ENCODE data around the gene PDCD4. TPM values are rescaled to one million over a fixed set of nuclear protein-coding genes. Genes with fewer than 3 reads are reported as not detected.

Gene PDCD4
- polyA plus RNA-seq (2013) = 195 TPM

DNA sequence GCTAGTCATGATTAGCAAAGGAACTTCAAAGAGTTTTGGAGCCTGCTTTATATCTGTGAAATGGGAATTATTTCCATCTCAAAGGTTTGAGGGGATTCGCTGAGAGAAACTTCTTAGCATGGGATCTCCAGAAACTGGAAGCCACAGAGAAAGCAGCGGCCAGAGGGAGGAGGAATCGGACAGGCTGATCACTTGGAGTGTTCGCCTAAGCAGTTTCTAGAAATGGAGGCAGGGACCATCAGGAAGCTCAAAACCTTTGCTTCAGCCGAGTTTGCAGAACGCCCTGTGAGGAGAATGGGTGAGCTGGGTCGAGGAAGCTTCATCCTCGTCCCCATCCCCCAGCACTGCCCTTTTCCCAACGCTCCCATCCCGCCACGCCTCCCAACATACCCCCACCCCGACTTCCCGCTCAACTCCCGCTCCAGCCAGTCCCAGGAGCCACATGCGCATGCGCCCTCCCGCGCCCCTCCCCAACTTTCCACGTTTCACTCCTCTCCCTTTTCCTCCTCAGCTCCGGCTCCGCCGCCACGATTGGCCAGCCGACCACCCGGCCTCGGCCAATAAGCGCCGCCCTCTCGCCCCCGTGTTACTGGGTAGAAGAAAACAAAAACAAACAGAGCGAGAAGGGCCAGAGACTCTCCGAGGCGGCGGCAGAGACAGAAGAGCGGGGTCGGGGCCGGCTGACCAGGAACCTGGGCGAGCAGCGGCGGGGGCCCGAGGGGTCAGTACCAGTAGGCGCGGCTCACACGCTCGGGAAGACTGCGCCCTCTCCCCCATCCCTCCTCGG is at the start of gene PDCD4:
PDCD4 (plus strand) TSS at position 631 of the 787 bp plus-strand sequence. CDS start 4,100 bp downstream, outside the sequence.
- POLR2A ChIA-PET = interaction anchor here (0.6 to 1.6 kb wide), 12 partner anchors 9 to 715 kb away, joined by 3 to 7 read pairs (median 4); partner anchors contain the start of gene BBIP1
- Histone ChIP-seq H3K9me3 (ENCODE audit: control extremely low read depth in 1 of 5, control insufficient read depth in 4 of 5, insufficient read depth in 2 of 5, low read depth in 1 of 5, low read length in 4 of 5) (no peaks in the 10 kb centered on the region), H3K27me3 (replicated peaks in 2 of 5; ENCODE audit: control insufficient read depth in 4 of 5, insufficient read depth in 5 of 5, low read length in 4 of 5) (no peaks in the 10 kb centered on the region), H3K4me1 (ENCODE audit: control extremely low read depth in 1 of 4, control insufficient read depth in 4 of 4, insufficient read depth in 4 of 4, low read length in 3 of 4) (peaks cover 42 to 64% (median 56%) of the 10 kb centered on the region in 4 experiments), H3K4me3 (ENCODE audit: control insufficient read depth in 1 of 7, extremely low read depth in 1 of 7, insufficient read depth in 4 of 7, low read depth in 2 of 7, low read length in 6 of 7) (peak within 1 kb of the TSS; percentile 45 to 93 (median 79)), H3K27ac (ENCODE audit: insufficient read depth in 1 of 2, low read depth in 1 of 2, low read length in 2 of 2, poor library complexity in 1 of 2, severe bottlenecking in 2 of 2) (peak within 1 kb of the TSS; percentile 86 to 90), H3K36me3 (ENCODE audit: control insufficient read depth in 4 of 4, insufficient read depth in 4 of 4, low read length in 3 of 4) (peaks cover 0 to 4% (median under 1%) of the 10 kb centered on the region in 4 experiments)
- peak; percentile 94 to 96 (median 95) for DNase-seq
- CTCF ChIA-PET = interaction anchor here (0.7 to 1.2 kb wide), 4 partner anchors 11 to 25 kb away, joined by 3 to 10 read pairs (median 4); no protein-coding TSS in a partner anchor
- WGBS (ENCODE audit: insufficient coverage) = under 1% methylated on average over 28 of the region's 47 CpGs

DNA sequence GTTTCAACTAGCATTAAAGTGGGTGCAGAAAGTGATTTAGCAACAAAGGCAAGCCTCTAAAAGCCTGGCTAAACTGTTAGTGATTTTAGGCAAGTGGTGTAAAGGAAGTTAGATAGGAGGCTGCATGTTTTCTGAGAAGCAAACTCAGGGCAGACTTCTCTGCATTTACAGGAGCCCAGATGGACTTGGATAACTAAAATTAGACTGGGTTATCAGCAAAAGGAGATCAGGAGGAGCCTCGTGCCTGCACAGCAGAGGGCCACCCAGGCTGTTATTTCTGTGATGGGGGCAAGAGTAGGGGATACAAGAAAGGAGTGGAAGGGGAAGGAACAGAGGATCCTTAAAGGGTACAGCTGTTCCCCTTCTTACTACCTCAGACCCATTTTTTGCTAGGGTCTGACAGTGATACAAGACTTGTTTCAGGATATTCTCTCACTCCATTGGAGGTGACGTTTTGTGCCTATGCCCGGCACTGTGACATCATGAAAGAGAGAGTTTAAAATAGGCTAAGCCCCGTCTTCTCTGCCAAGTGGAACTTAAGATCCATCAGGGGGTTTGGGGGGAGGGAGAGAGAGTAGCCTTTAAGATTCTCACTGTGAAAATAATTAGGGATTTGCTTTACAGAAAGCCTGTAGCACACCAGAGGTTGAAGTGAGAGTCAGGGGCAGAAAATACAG is 49.6 kb upstream of the PDCD4 start:
- WGBS (ENCODE audit: insufficient coverage) = 75% methylated on average over 4 of the region's 4 CpGs
- DNase-seq = no peak
- H3K9me3 ChIP-seq (ENCODE audit: control extremely low read depth in 1 of 5, control insufficient read depth in 4 of 5, insufficient read depth in 2 of 5, low read depth in 1 of 5, low read length in 4 of 5) = no peaks in the 10 kb centered on the region
- CTCF ChIA-PET = interaction anchor here (0.9 to 1.4 kb wide), 4 partner anchors 8 to 35 kb away, joined by 3 to 4 read pairs (median 3); no protein-coding TSS in a partner anchor
- no peak overlapping the region for H3K27ac ChIP-seq (ENCODE audit: insufficient read depth in 1 of 2, low read depth in 1 of 2, low read length in 2 of 2, poor library complexity in 1 of 2, severe bottlenecking in 2 of 2)
- peaks cover 0 to 8% (median 2%) of the 10 kb centered on the region in 4 experiments for H3K4me1 ChIP-seq (ENCODE audit: control extremely low read depth in 1 of 4, control insufficient read depth in 4 of 4, insufficient read depth in 4 of 4, low read length in 3 of 4)
- POLR2A ChIA-PET = interaction anchor here (1.1 kb wide), 1 partner anchor 13 kb away, joined by 3 read pairs; no protein-coding TSS in a partner anchor
- no peaks in the 10 kb centered on the region for H3K27me3 ChIP-seq (replicated peaks in 2 of 5; ENCODE audit: control insufficient read depth in 4 of 5, insufficient read depth in 5 of 5, low read length in 4 of 5)
- H3K4me3 ChIP-seq (ENCODE audit: control insufficient read depth in 1 of 7, extremely low read depth in 1 of 7, insufficient read depth in 4 of 7, low read depth in 2 of 7, low read length in 6 of 7) = no peak overlapping the region
- no peaks in the 10 kb centered on the region for H3K36me3 ChIP-seq (ENCODE audit: control insufficient read depth in 4 of 4, insufficient read depth in 4 of 4, low read length in 3 of 4)

DNA sequence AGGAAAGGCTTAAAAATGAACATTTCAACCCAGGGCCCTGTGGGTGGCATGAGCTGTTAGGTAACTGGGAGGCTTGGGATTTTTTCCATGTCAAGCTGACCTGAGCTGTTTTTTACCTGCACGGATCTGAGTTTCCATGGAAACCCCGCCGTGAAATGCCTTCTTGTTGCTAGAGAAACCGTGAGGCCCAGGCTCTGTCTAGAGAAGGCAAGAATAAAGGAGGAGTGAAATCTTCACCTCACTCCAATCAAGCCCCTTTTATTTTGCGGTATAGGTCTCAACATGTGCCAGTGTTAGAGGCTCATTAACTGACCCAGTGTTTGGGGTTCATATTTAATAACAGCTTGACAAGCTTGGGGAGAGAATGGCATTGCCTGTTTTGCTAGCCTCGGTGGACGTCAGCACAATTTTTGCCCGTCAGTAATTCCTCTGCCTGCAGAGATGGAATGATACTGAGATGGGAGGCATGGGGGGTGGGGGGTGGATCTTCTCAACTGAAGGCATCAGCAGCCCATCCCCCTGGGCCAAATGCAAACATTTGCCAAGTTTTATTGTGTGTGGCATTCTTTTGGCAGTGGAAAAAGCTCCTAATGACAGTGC is 48.9 kb upstream of the PDCD4 start:
- CTCF ChIA-PET = interaction anchor here (0.6 to 1.4 kb wide), 5 partner anchors 10 to 450 kb away, joined by 3 to 4 read pairs (median 3); no protein-coding TSS in a partner anchor
- Histone ChIP-seq H3K9me3 (ENCODE audit: control extremely low read depth in 1 of 5, control insufficient read depth in 4 of 5, insufficient read depth in 2 of 5, low read depth in 1 of 5, low read length in 4 of 5) (no peaks in the 10 kb centered on the region), H3K36me3 (ENCODE audit: control insufficient read depth in 4 of 4, insufficient read depth in 4 of 4, low read length in 3 of 4) (no peaks in the 10 kb centered on the region), H3K27me3 (replicated peaks in 2 of 5; ENCODE audit: control insufficient read depth in 4 of 5, insufficient read depth in 5 of 5, low read length in 4 of 5) (no peaks in the 10 kb centered on the region), H3K4me1 (ENCODE audit: control extremely low read depth in 1 of 4, control insufficient read depth in 4 of 4, insufficient read depth in 4 of 4, low read length in 3 of 4) (peaks cover 0 to 8% (median 2%) of the 10 kb centered on the region in 4 experiments), H3K27ac (ENCODE audit: insufficient read depth in 1 of 2, low read depth in 1 of 2, low read length in 2 of 2, poor library complexity in 1 of 2, severe bottlenecking in 2 of 2) (no peak overlapping the region), H3K4me3 (ENCODE audit: control insufficient read depth in 1 of 7, extremely low read depth in 1 of 7, insufficient read depth in 4 of 7, low read depth in 2 of 7, low read length in 6 of 7) (no peak overlapping the region)
- DNase-seq = no peak
- POLR2A ChIA-PET = no interaction called here
- 99% methylated on average over 7 of the region's 8 CpGs for WGBS (ENCODE audit: insufficient coverage)

DNA sequence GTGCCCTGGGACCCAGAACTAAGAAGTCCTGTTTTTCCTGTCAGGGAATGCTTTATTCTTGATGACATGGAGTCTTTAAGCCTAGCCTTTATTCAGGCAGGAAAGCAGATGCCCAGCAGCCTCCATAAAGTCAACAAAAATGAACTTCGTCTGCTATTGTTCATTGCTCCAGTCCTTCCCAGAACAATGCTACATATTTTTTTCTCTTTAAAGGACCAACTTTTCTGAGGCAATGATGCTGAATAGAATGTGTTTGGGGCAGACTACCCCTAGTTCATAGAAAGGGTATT is 47.6 kb upstream of the PDCD4 start:
- WGBS (ENCODE audit: insufficient coverage) = no CpG with 5 or more reads among the region's 1 CpG
- H3K36me3 ChIP-seq (ENCODE audit: control insufficient read depth in 4 of 4, insufficient read depth in 4 of 4, low read length in 3 of 4) = no peaks in the 10 kb centered on the region
- no peak for DNase-seq
- H3K4me3 ChIP-seq (ENCODE audit: control insufficient read depth in 1 of 7, extremely low read depth in 1 of 7, insufficient read depth in 4 of 7, low read depth in 2 of 7, low read length in 6 of 7) = no peak overlapping the region
- H3K9me3 ChIP-seq (ENCODE audit: control extremely low read depth in 1 of 5, control insufficient read depth in 4 of 5, insufficient read depth in 2 of 5, low read depth in 1 of 5, low read length in 4 of 5) = no peaks in the 10 kb centered on the region
- H3K4me1 ChIP-seq (ENCODE audit: control extremely low read depth in 1 of 4, control insufficient read depth in 4 of 4, insufficient read depth in 4 of 4, low read length in 3 of 4) = peaks cover 0 to 8% (median 2%) of the 10 kb centered on the region in 4 experiments
- H3K27ac ChIP-seq (ENCODE audit: insufficient read depth in 1 of 2, low read depth in 1 of 2, low read length in 2 of 2, poor library complexity in 1 of 2, severe bottlenecking in 2 of 2) = no peak overlapping the region
- ChIA-PET POLR2A (no interaction called here), CTCF (no interaction called here)
- H3K27me3 ChIP-seq (replicated peaks in 2 of 5; ENCODE audit: control insufficient read depth in 4 of 5, insufficient read depth in 5 of 5, low read length in 4 of 5) = no peaks in the 10 kb centered on the region

DNA sequence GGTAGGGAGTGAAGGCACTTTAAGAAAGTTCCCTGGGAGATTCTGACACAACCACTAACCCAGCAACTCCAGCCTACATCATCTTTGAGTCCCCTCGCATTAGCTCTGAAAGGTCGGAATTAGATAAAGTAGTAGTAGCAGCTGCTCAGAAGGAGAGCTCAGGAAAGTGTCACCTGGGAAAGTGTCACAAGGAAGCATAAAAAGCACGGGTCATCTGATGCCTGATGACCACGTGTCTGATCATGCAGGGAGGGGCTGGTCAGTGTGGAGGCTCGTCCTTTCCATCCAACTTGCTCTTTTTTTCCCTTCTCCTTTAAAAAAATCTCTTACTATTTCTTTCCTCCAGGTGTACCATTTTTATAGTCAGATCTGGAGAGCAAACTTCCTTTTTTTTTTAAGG is 47.1 kb upstream of the PDCD4 start:
- Histone ChIP-seq H3K27ac (ENCODE audit: insufficient read depth in 1 of 2, low read depth in 1 of 2, low read length in 2 of 2, poor library complexity in 1 of 2, severe bottlenecking in 2 of 2) (no peak overlapping the region), H3K27me3 (replicated peaks in 2 of 5; ENCODE audit: control insufficient read depth in 4 of 5, insufficient read depth in 5 of 5, low read length in 4 of 5) (no peaks in the 10 kb centered on the region), H3K9me3 (ENCODE audit: control extremely low read depth in 1 of 5, control insufficient read depth in 4 of 5, insufficient read depth in 2 of 5, low read depth in 1 of 5, low read length in 4 of 5) (no peaks in the 10 kb centered on the region), H3K4me3 (ENCODE audit: control insufficient read depth in 1 of 7, extremely low read depth in 1 of 7, insufficient read depth in 4 of 7, low read depth in 2 of 7, low read length in 6 of 7) (no peak overlapping the region), H3K36me3 (ENCODE audit: control insufficient read depth in 4 of 4, insufficient read depth in 4 of 4, low read length in 3 of 4) (no peaks in the 10 kb centered on the region), H3K4me1 (ENCODE audit: control extremely low read depth in 1 of 4, control insufficient read depth in 4 of 4, insufficient read depth in 4 of 4, low read length in 3 of 4) (peaks cover 0 to 8% (median 2%) of the 10 kb centered on the region in 4 experiments)
- POLR2A ChIA-PET = no interaction called here
- WGBS (ENCODE audit: insufficient coverage) = 93% methylated on average over 3 of the region's 5 CpGs
- CTCF ChIA-PET = no interaction called here
- DNase-seq = no peak

DNA sequence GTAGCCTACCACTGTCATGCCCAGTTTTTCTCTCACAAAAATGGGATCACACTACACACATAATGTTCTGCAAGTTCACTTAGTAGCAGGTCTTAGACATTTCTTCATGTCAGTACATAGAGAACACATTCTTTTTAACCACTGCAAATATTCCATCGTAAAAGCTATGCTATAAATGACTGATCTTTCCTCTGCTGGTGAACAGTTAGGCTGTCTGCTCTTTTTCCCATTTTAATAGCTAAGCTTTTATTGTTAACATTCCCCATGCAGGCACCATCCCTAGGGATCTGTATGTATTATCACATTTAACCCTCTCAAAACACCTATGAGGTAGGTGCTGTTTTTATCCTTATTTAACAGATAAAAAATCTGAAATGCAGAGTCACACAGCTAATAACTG is 46.2 kb upstream of the PDCD4 start:
- H3K9me3 ChIP-seq (ENCODE audit: control extremely low read depth in 1 of 5, control insufficient read depth in 4 of 5, insufficient read depth in 2 of 5, low read depth in 1 of 5, low read length in 4 of 5) = no peaks in the 10 kb centered on the region
- WGBS (ENCODE audit: insufficient coverage) = 100% methylated on average over 1 of the region's 1 CpG
- no peaks in the 10 kb centered on the region for H3K36me3 ChIP-seq (ENCODE audit: control insufficient read depth in 4 of 4, insufficient read depth in 4 of 4, low read length in 3 of 4)
- H3K27me3 ChIP-seq (replicated peaks in 2 of 5; ENCODE audit: control insufficient read depth in 4 of 5, insufficient read depth in 5 of 5, low read length in 4 of 5) = no peaks in the 10 kb centered on the region
- H3K27ac ChIP-seq (ENCODE audit: insufficient read depth in 1 of 2, low read depth in 1 of 2, low read length in 2 of 2, poor library complexity in 1 of 2, severe bottlenecking in 2 of 2) = no peak overlapping the region
- H3K4me1 ChIP-seq (ENCODE audit: control extremely low read depth in 1 of 4, control insufficient read depth in 4 of 4, insufficient read depth in 4 of 4, low read length in 3 of 4) = peaks cover 0 to 8% (median 2%) of the 10 kb centered on the region in 4 experiments
- ChIA-PET CTCF (no interaction called here), POLR2A (no interaction called here)
- H3K4me3 ChIP-seq (ENCODE audit: control insufficient read depth in 1 of 7, extremely low read depth in 1 of 7, insufficient read depth in 4 of 7, low read depth in 2 of 7, low read length in 6 of 7) = no peak overlapping the region
- no peak for DNase-seq
